RWPE2 (cell line): ENCODE measurements around the gene AMH.

Experiments
- ATAC-seq: fragments of 200-7000 bp; cut with Tn5 transposase; 3 replicates; pipeline ENCODE4 v1.9.1; 2021; ENCODE audit warnings: low read depth
- DNase-seq: peaks from one replicate; pipeline ENCODE4 v3.0.0-alpha.2; 2020; ENCODE audit warnings: low spot score
- H3K27ac ChIP-seq: fragments of 450-650 bp; 2 replicates; pipeline ENCODE4 v1.5.1; 2017; ENCODE audit warnings: mild to moderate bottlenecking; ENCODE audit not compliant: poor library complexity, severe bottlenecking
- H3K27me3 ChIP-seq: fragments of 250-450 bp; sonication (Bioruptor Pico); 2 replicates; pipeline ENCODE4 v1.5.1; 2021; ENCODE audit warnings: mild to moderate bottlenecking, moderate library complexity; ENCODE audit not compliant: insufficient read depth, poor library complexity, severe bottlenecking
- H3K36me3 ChIP-seq: fragments of 250-450 bp; sonication (Bioruptor Pico); 2 replicates; pipeline ENCODE4 v1.5.1; 2020; ENCODE audit warnings: low read depth, mild to moderate bottlenecking, moderate library complexity
- H3K4me1 ChIP-seq: fragments of 250-450 bp; sonication (Bioruptor Pico); 2 replicates; pipeline ENCODE4 v1.5.1; 2021; ENCODE audit warnings: mild to moderate bottlenecking, moderate library complexity; ENCODE audit not compliant: insufficient read depth, poor library complexity, severe bottlenecking
- H3K4me3 ChIP-seq: fragments of 250-450 bp; sonication (Bioruptor Pico); 2 replicates; pipeline ENCODE4 v1.5.1; 2021; ENCODE audit warnings: mild to moderate bottlenecking, moderate library complexity; ENCODE audit not compliant: severe bottlenecking
- H3K9me3 ChIP-seq: fragments of 250-450 bp; sonication (Bioruptor Pico); 2 replicates; pipeline ENCODE4 v1.5.1; 2021; ENCODE audit warnings: mild to moderate bottlenecking, moderate library complexity; ENCODE audit not compliant: severe bottlenecking
- TF ChIP-seq, protein P1 (sequence below): fragments of 450-650 bp; IDR thresholded peaks from one replicate; pipeline ENCODE4 v1.5.1; 2017; ENCODE audit warnings: mild to moderate bottlenecking, moderate library complexity; ENCODE audit not compliant: poor library complexity, severe bottlenecking

The AMH gene

DNA sequence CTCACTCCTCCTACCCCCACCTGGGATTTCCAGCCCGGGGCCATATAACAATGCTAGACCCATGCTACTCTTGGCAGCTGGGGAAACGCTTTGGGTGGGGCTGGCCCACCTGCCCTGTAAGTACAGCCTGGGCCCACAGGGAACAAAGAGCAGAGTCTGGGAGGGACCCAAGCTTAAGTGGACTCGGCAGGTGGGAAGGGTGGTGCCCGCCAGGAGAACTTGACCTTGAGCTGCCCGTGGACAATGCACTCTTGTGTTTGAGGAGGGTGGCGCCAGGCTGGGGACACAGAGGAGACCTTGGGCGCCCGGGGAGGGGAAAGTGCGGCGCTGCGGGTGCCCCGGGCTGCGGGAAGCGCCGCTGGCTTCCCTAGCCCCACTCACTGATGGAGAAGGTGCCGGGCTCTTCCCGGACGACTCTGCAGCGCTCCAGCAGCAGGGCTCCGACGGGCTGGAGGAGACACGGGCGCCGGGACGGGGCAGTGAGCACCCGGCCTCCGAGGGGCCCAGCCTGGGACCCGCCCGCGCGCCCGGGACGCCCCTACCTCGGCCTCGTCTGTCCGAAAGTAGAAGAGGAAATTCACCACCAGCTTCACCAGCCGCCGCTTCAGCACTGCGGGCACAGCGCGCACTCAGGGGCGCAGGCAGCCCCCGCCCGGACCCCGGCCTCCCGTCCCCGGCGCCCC lies 13.6 kb upstream of the AMH start:
- H3K27me3 ChIP-seq, result no peaks in the 10 kb centered on the region
- no peak for DNase-seq
- H3K4me1 ChIP-seq, result peaks cover 10% of the 10 kb centered on the region
- peak overlapping the region; percentile 88 for H3K4me3 ChIP-seq
- H3K27ac ChIP-seq, result peak overlapping the region; percentile 69
- no peaks in the 10 kb centered on the region for H3K9me3 ChIP-seq
- 0 out of 3 replicates have a peak, but pooled peaks have one; percentile 7 for ATAC-seq
- TF ChIP-seq, protein P1, sequence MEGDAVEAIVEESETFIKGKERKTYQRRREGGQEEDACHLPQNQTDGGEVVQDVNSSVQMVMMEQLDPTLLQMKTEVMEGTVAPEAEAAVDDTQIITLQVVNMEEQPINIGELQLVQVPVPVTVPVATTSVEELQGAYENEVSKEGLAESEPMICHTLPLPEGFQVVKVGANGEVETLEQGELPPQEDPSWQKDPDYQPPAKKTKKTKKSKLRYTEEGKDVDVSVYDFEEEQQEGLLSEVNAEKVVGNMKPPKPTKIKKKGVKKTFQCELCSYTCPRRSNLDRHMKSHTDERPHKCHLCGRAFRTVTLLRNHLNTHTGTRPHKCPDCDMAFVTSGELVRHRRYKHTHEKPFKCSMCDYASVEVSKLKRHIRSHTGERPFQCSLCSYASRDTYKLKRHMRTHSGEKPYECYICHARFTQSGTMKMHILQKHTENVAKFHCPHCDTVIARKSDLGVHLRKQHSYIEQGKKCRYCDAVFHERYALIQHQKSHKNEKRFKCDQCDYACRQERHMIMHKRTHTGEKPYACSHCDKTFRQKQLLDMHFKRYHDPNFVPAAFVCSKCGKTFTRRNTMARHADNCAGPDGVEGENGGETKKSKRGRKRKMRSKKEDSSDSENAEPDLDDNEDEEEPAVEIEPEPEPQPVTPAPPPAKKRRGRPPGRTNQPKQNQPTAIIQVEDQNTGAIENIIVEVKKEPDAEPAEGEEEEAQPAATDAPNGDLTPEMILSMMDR, result no peak
- peaks cover 40% of the 10 kb centered on the region for H3K36me3 ChIP-seq

DNA sequence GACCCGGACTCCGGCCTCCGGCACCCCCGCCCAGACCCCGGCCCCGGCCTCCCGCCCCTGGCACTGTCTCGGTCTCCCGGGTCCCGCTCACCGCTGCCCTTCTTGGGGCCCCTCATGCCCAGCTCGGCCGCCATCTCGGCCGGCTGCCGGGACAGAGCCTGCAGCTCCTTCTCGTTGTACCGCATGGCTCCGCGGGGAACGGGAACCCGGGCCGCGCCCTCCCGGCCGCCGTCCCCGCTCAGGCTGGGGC lies 13.1 kb upstream of the AMH start:
- TF ChIP-seq, protein P1, result no peak
- H3K36me3 ChIP-seq, result peaks cover 43% of the 10 kb centered on the region

DNA sequence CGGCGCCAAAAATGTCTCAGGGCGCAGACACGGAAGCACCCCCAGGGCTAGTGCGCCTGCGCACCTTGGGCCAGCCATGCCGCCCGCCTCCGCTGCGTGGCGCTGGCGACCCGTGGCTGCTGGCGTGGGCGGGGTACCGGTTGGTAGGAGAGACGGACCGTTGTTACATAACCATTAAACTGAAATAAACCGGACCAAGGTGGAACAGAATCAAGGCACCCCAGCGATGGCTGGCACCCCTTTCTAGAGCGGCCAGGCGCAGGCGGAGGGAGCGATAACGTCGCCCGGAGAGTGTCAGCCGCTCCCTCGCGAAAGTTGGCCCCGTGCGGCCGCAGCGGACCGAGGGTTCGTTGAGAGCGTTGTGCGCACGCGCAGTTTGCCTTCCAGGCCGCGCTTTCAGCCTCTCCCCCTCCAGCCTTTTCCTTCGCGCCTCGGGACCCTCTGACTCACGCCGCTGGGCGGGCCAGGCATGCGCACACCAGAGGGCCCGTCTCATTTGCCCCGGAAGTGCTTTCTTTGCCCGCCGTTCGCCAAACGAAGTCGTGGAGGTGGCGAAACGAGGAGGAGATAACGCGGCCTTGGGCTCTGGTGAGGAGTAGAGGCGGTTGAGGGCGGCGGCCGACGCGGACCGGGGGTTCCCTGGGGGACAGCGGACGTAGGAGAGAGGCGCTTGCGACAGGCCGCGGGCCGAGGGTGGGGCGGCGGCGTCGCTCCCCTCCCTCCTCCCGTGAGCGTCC lies 12.6 kb upstream of the AMH start, which contains the start of the genes PLEKHJ1 and SF3A2:
PLEKHJ1 (minus strand) TSS at position 16 of the 737 bp plus-strand sequence. CDS start 81 bp downstream, outside the sequence.
SF3A2 (plus strand) TSS at position 511 of the 737 bp plus-strand sequence. CDS start 6,595 bp downstream, outside the sequence.
- DNase-seq, result peak; percentile 94
- TF ChIP-seq, protein P1, result peak; percentile 96
- H3K4me1 ChIP-seq, result peaks cover 10% of the 10 kb centered on the region
- H3K9me3 ChIP-seq, result no peaks in the 10 kb centered on the region
- peak; percentile 68 for ATAC-seq
- peak within 1 kb of the TSS; percentile 69 for H3K27ac ChIP-seq
- H3K4me3 ChIP-seq, result peak within 1 kb of the TSS; percentile 88
- no peaks in the 10 kb centered on the region for H3K27me3 ChIP-seq
- peaks cover 48% of the 10 kb centered on the region for H3K36me3 ChIP-seq

More for the DNA sequence above, 13.1 kb upstream of the AMH start:
- Histone ChIP-seq H3K27ac (peak overlapping the region; percentile 69), H3K4me3 (peak overlapping the region; percentile 88), H3K4me1 (peaks cover 10% of the 10 kb centered on the region), H3K9me3 (no peaks in the 10 kb centered on the region), H3K27me3 (no peaks in the 10 kb centered on the region)
- ATAC-seq (peak; percentile 41; the same call in 2 of the 3 replicates), DNase-seq (no peak)

DNA sequence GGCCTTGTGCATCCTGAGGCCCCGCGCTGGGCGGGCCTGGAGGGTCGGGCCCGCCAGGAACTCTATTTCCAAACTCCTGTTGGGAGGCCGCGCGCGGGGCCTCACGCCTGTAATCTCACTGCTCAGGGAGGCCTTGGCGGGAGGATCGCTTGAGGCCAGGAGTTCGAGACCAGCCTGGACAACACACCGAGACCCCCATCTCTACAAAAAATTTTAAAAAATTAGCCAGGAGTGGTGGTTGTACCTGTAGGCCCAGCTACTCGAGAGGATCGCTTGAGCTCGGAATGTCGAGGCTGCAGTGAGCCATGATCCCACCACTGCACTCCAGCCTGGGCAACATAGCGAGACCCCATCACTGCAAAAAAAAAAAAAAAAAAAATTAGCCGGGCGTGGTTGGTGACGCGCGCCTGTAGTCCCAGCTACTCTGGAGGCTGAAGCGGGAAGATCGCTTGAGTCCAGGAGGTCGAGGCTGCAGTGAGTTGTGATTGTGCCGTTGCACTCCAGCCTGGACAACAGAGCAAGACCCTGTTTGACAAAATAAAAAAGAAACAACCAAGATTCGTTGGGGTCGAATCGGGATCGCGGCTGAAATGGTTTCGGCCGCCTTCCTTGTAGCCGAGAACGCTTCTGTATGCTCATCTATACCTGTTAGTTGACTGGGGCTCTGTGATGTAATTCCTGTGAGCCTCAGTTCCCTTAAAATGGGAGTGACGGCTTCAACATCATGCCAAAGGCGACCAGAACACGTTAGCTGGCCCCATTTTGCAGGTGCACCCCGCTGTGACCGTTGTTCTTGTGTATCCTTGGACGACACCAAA lies 11.9 kb upstream of the AMH start:
- Histone ChIP-seq H3K27ac (peak overlapping the region; percentile 69), H3K27me3 (no peaks in the 10 kb centered on the region), H3K4me3 (peak overlapping the region; percentile 88), H3K4me1 (peaks cover 10% of the 10 kb centered on the region), H3K36me3 (peaks cover 55% of the 10 kb centered on the region), H3K9me3 (no peaks in the 10 kb centered on the region)
- ATAC-seq (no peak; the same call in 2 of the 3 replicates), DNase-seq (no peak)
- TF ChIP-seq, protein P1, result no peak
